NCI-H1105 treated with DMSO at 0.1 percent for 48 hours (cell line): ENCODE results near the gene FAM151B.

Experiments
- DNase-seq: peaks from one replicate; lab custom pipeline; 2025; lab: John Stamatoyannopoulos, UW

FAM151B gene

GRCh38 chr5:80588858-80589540, 101.1 kb downstream of the FAM151B start:
- no peak for DNase-seq

GRCh38 chr5:80590766-80591165, 102.9 kb downstream of the FAM151B start:
- no peak for DNase-seq

GRCh38 chr5:80591352-80591751, 103.5 kb downstream of the FAM151B start:
- DNase-seq, result no peak

GRCh38 chr5:80592105-80592504, 104.2 kb downstream of the FAM151B start:
- DNase-seq, result no peak
